HepG2 (cell line): ENCODE measurements around the gene SETD1B. TPM values are rescaled to one million over a fixed set of nuclear protein-coding genes. Genes with fewer than 3 reads are reported as not detected.

Source experiments
- CHD4 ChIP-seq: fragments of 200-600 bp; sonication (generic); IDR thresholded peaks from 2 replicates; pipeline ENCODE4 v1.7.0; 2017; ENCODE audit warnings: mild to moderate bottlenecking, low read length, borderline replicate concordance
- EED ChIP-seq: sonication (generic); formaldehyde crosslinking; IDR thresholded peaks from 2 replicates; pipeline ENCODE4 v1.5.0; 2020; ENCODE audit warnings: mild to moderate bottlenecking, missing genetic modification reagents
- FLYWCH1 ChIP-seq: sonication (generic); formaldehyde crosslinking; IDR thresholded peaks from 2 replicates; pipeline ENCODE4 v1.8.1; 2023; ENCODE audit warnings: mild to moderate bottlenecking, missing genetic modification reagents
- HDAC1 ChIP-seq: sonication (generic); formaldehyde crosslinking; IDR thresholded peaks from 2 replicates; pipeline ENCODE4 v1.5.1; 2020; ENCODE audit warnings: mild to moderate bottlenecking, missing genetic modification reagents
- HNRNPL ChIP-seq: fragments of 200-400 bp; formaldehyde crosslinking; IDR thresholded peaks from 2 replicates; pipeline ENCODE4 v1.6.1; 2017; ENCODE audit warnings: mild to moderate bottlenecking, low read depth, low read length
- MIER3 ChIP-seq: IDR thresholded peaks from 2 replicates; pipeline ENCODE4 v1.6.1; 2016; ENCODE audit warnings: missing compliant biosample characterization, borderline replicate concordance
- MTF1 ChIP-seq: sonication (generic); formaldehyde crosslinking; IDR thresholded peaks from 2 replicates; pipeline ENCODE4 v1.5.0; 2020; ENCODE audit warnings: missing genetic modification reagents
- RAD21 ChIP-seq: fragments of 450-650 bp; formaldehyde crosslinking; IDR thresholded peaks from 2 replicates; pipeline ENCODE4 v1.5.0; 2020; ENCODE audit warnings: mild to moderate bottlenecking
- SKI ChIP-seq: fragments of 450-650 bp; IDR thresholded peaks from one replicate; pipeline ENCODE4 v1.6.1; 2018; ENCODE audit warnings: mild to moderate bottlenecking; ENCODE audit not compliant: partially characterized antibody
- ZMYM3 ChIP-seq: sonication (generic); formaldehyde crosslinking; IDR thresholded peaks from 2 replicates; pipeline ENCODE4 v1.5.1; 2020; ENCODE audit warnings: mild to moderate bottlenecking, missing genetic modification reagents
- ZMYM4 ChIP-seq: sonication (generic); formaldehyde crosslinking; IDR thresholded peaks from 2 replicates; pipeline ENCODE4 v1.8.1; 2023; ENCODE audit warnings: mild to moderate bottlenecking, missing genetic modification reagents
- ZNF563 ChIP-seq: sonication (generic); formaldehyde crosslinking; IDR thresholded peaks from 2 replicates; pipeline ENCODE4 v1.8.0; 2022; ENCODE audit warnings: mild to moderate bottlenecking, moderate library complexity, missing genetic modification reagents
- ZNF720 ChIP-seq: sonication (generic); formaldehyde crosslinking; IDR thresholded peaks from 2 replicates; pipeline ENCODE4 v1.4.0; 2020; ENCODE audit warnings: missing genetic modification reagents
- ZNF724P ChIP-seq: sonication (generic); formaldehyde crosslinking; IDR thresholded peaks from 2 replicates; pipeline ENCODE4 v1.8.0; 2022; ENCODE audit warnings: missing genetic modification reagents, borderline replicate concordance
- ZNF747 ChIP-seq: sonication (generic); formaldehyde crosslinking; IDR thresholded peaks from 2 replicates; pipeline ENCODE4 v1.8.1; 2023; ENCODE audit warnings: missing genetic modification reagents, mild to moderate bottlenecking, borderline replicate concordance
- ZNF772 ChIP-seq: sonication (generic); formaldehyde crosslinking; IDR thresholded peaks from 2 replicates; pipeline ENCODE4 v1.5.0; 2020; ENCODE audit warnings: mild to moderate bottlenecking, missing genetic modification reagents
- polyA plus RNA-seq, 8 experiments: library from polyadenylated mRNA; depleted of rRNA in 3 of 8; stranded (reverse) in 7 of 8; unstranded in 1 of 8; fragments of >200 nt; fragmentation: Illumina TruSeq in 4 of 8; extraction: Trizol in 4 of 8; gene quantifications; 2 replicates each; pipeline versions ENCODE4 v1.2.1 to v1.2.3, GENCODE V29; 2011 to 2016; ENCODE audit warnings: low read depth in 4 of 8, missing spikeins in 1 of 8, mixed read lengths in 1 of 8; ENCODE audit not compliant: insufficient read depth in 1 of 8
- total RNA-seq, 5 experiments: library from RNA; depleted of rRNA; stranded (reverse); fragments of >200 nt; fragmentation: Illumina TruSeq; extraction: Trizol; gene quantifications; 2 replicates each; pipeline ENCODE4 v1.2.3, GENCODE V29; 2016; ENCODE audit warnings: low read depth in 1 of 5
- TF ChIP-seq, protein P1 (sequence below): sonication (generic); formaldehyde crosslinking; IDR thresholded peaks from 2 replicates; pipeline ENCODE4 v1.5.1; 2020; ENCODE audit warnings: mild to moderate bottlenecking, missing genetic modification reagents, moderate library complexity
- TF ChIP-seq, protein P2 (sequence below): sonication (generic); formaldehyde crosslinking; conservative IDR thresholded peaks from 2 replicates; pipeline ENCODE4 v1.4.0; 2020; ENCODE audit warnings: mild to moderate bottlenecking, missing genetic modification reagents, moderate library complexity
- TF ChIP-seq, protein P3 (sequence below): sonication (generic); formaldehyde crosslinking; conservative IDR thresholded peaks from 2 replicates; pipeline ENCODE4 v1.4.0; 2020; ENCODE audit warnings: missing genetic modification reagents
- TF ChIP-seq, protein P4 (sequence below): sonication (generic); formaldehyde crosslinking; IDR thresholded peaks from 2 replicates; pipeline ENCODE4 v1.5.1; 2020; ENCODE audit warnings: missing genetic modification reagents, mild to moderate bottlenecking, borderline replicate concordance

The SETD1B gene
- total and polyA plus RNA-seq, 2 of the 13 experiments (the other 11 are each of a cell fraction or from before 2014, with no cell fraction given), result 1.1 to 1.4 TPM

DNA sequence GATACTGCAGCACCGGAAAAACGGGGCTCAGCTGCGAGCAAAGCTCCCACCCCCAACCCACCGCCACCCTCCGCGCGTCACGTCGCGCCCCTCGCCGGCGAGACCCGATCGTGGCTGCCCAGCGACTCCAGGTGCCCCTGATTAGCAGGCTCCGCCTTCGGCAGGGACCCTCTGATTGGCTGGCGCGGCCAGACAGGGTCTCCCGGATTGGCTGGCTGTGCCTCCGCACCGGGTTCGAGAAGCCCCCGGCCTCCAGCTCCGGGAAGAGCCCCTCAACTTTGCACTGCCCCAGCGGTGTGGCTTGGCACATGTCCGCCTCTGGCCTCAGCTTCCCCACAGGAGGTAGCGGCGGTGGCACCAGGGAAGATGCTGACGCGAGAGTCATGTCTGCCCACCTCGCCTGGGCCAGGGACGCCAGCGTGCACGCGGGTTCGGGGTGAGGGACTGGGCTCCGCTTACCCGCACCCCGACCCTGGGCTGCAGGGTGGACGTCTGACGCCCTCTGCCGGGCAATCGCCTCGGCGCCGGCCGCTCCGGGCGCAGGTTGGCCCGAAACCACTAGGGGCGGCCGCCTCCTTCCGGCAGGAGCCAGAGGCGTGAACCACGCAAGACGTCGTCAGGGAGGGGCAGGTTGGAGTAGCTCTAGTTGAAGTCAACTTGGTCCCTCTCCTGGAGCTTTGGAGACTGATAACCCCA lies 9.8 kb upstream of the SETD1B start (continued):
- TF ChIP-seq HDAC1 (CRISPR knock-in tag) (no peak; the same call in 1 of the 2 replicates), SKI (peak; percentile 75), EED (CRISPR knock-in tag) (peak; percentile 38; the same call in 1 of the 2 replicates), FLYWCH1 (CRISPR knock-in tag) (0 out of 2 replicates have a peak, but pooled peaks have one; percentile 53), MTF1 (no peak), RAD21 (CRISPR knock-in tag) (peak; percentile 98), CHD4 (no peak; the same call in 1 of the 2 replicates), ZNF747 (CRISPR knock-in tag) (peak; percentile 69; the same call in 1 of the 2 replicates), ZNF563 (CRISPR knock-in tag) (no peak; the same call in 1 of the 2 replicates), ZNF772 (CRISPR knock-in tag) (peak; percentile 72; the same call in 1 of the 2 replicates), MIER3 (CRISPR knock-in tag) (no peak), HNRNPL (peak; percentile 74; the same call in 1 of the 2 replicates), ZNF720 (CRISPR knock-in tag) (no peak), ZMYM3 (CRISPR knock-in tag) (peak; percentile 61), ZMYM4 (CRISPR knock-in tag) (peak; percentile 57), ZNF724P (CRISPR knock-in tag) (peak; percentile 80; the same call in 1 of the 2 replicates)
- TF ChIP-seq, protein P1, sequence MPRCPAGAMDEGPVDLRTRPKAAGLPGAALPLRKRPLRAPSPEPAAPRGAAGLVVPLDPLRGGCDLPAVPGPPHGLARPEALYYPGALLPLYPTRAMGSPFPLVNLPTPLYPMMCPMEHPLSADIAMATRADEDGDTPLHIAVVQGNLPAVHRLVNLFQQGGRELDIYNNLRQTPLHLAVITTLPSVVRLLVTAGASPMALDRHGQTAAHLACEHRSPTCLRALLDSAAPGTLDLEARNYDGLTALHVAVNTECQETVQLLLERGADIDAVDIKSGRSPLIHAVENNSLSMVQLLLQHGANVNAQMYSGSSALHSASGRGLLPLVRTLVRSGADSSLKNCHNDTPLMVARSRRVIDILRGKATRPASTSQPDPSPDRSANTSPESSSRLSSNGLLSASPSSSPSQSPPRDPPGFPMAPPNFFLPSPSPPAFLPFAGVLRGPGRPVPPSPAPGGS (CRISPR knock-in tag), result peak; percentile 77
- TF ChIP-seq, protein P2, sequence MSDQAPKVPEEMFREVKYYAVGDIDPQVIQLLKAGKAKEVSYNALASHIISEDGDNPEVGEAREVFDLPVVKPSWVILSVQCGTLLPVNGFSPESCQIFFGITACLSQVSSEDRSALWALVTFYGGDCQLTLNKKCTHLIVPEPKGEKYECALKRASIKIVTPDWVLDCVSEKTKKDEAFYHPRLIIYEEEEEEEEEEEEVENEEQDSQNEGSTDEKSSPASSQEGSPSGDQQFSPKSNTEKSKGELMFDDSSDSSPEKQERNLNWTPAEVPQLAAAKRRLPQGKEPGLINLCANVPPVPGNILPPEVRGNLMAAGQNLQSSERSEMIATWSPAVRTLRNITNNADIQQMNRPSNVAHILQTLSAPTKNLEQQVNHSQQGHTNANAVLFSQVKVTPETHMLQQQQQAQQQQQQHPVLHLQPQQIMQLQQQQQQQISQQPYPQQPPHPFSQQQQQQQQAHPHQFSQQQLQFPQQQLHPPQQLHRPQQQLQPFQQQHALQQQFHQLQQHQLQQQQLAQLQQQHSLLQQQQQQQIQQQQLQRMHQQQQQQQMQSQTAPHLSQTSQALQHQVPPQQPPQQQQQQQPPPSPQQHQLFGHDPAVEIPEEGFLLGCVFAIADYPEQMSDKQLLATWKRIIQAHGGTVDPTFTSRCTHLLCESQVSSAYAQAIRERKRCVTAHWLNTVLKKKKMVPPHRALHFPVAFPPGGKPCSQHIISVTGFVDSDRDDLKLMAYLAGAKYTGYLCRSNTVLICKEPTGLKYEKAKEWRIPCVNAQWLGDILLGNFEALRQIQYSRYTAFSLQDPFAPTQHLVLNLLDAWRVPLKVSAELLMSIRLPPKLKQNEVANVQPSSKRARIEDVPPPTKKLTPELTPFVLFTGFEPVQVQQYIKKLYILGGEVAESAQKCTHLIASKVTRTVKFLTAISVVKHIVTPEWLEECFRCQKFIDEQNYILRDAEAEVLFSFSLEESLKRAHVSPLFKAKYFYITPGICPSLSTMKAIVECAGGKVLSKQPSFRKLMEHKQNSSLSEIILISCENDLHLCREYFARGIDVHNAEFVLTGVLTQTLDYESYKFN (CRISPR knock-in tag), result peak; percentile 46; the same call in 1 of the 2 replicates
- TF ChIP-seq, protein P3, sequence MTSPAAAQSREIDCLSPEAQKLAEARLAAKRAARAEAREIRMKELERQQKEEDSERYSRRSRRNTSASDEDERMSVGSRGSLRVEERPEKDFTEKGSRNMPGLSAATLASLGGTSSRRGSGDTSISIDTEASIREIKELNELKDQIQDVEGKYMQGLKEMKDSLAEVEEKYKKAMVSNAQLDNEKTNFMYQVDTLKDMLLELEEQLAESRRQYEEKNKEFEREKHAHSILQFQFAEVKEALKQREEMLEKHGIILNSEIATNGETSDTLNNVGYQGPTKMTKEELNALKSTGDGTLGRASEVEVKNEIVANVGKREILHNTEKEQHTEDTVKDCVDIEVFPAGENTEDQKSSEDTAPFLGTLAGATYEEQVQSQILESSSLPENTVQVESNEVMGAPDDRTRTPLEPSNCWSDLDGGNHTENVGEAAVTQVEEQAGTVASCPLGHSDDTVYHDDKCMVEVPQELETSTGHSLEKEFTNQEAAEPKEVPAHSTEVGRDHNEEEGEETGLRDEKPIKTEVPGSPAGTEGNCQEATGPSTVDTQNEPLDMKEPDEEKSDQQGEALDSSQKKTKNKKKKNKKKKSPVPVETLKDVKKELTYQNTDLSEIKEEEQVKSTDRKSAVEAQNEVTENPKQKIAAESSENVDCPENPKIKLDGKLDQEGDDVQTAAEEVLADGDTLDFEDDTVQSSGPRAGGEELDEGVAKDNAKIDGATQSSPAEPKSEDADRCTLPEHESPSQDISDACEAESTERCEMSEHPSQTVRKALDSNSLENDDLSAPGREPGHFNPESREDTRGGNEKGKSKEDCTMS, result no peak
- TF ChIP-seq, protein P4, sequence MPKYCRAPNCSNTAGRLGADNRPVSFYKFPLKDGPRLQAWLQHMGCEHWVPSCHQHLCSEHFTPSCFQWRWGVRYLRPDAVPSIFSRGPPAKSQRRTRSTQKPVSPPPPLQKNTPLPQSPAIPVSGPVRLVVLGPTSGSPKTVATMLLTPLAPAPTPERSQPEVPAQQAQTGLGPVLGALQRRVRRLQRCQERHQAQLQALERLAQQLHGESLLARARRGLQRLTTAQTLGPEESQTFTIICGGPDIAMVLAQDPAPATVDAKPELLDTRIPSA, result no peak
